ENCODE measurements around the gene ST6GALNAC3.

DNA sequence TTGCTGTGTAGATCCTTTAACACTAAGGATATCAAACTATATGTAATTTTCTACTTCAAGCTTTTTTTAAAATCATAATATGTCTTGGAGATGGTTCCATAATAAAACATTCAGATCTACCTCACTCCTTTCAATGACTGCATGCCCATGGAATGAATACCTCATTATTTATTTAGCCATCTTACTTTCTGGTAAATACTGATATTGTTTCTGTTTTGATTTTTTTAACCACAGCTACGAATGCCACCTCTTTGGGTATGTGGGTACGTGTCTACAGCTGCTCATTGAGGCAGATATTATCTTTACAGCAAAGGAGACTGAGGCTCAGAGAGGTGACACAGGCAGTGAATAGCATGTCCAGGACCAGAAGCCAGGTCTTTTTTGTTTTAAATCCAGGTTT, 215.7 kb downstream of the ST6GALNAC3 start:
- TF ChIP-seq, protein P1, sequence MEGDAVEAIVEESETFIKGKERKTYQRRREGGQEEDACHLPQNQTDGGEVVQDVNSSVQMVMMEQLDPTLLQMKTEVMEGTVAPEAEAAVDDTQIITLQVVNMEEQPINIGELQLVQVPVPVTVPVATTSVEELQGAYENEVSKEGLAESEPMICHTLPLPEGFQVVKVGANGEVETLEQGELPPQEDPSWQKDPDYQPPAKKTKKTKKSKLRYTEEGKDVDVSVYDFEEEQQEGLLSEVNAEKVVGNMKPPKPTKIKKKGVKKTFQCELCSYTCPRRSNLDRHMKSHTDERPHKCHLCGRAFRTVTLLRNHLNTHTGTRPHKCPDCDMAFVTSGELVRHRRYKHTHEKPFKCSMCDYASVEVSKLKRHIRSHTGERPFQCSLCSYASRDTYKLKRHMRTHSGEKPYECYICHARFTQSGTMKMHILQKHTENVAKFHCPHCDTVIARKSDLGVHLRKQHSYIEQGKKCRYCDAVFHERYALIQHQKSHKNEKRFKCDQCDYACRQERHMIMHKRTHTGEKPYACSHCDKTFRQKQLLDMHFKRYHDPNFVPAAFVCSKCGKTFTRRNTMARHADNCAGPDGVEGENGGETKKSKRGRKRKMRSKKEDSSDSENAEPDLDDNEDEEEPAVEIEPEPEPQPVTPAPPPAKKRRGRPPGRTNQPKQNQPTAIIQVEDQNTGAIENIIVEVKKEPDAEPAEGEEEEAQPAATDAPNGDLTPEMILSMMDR (IDR thresholded peaks at IDR 0.05; ENCODE audit: low read depth, low read length) = no peak
- no peak for TF ChIP-seq EZH2phosphoT487 (IDR thresholded peaks at IDR 0.05; ENCODE audit: low read depth)
